ENCODE measurements around the gene EVA1A.

EVA1A gene

DNA sequence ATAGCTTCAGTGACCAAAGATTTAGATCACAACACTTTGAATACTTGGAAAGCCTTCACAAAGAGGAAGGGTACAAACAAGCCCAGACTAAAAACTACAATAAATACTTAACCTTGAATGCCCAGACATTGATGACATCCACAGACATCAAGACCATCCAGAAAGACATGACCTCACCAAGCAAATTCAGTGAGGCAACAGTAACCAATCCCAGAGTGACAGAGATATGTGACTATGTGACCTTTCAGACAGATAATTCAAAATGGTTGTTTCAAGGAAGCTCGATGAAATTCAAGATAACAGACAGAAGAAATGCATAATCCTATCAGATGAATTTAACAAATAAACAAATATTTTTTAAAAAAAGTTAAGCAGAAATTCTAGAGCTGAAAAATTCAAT lies 19.9 kb upstream of the EVA1A start:
- TF ChIP-seq CTCF (IDR thresholded peaks at IDR 0.05; ENCODE audit: extremely low read depth, insufficient read depth, missing control alignments) = no peak
- in situ Hi-C loops (cut with MboI; ENCODE audit: low pct_unique_long_range_greater_than_20kb, low sequenced_read_pairs, unreplicated experiment) = no loop called here
- DNase-seq (ENCODE audit: low spot score) = no peak

DNA sequence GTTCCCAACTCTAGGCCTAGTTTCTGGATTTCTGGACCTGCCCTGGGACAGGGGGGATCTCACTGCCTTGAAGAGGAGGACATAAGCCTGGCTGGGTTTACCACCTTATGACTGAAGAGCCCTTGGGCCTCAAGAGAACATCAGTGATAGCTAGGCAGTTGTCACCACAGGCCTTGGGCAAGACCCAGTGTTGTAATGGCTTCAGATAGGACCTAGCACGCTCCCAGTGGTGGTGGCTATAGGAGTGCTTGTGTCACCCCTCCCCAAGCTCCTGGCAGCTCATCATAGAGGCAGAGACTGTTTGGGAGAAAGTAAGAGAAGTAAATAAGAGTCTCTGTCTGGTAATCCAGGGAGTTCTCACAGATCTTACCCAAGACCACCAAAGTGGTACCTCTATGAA lies 19.4 kb upstream of the EVA1A start:
- in situ Hi-C loops (cut with MboI; ENCODE audit: low pct_unique_long_range_greater_than_20kb, low sequenced_read_pairs, unreplicated experiment) = no loop called here
- no peak for TF ChIP-seq CTCF (IDR thresholded peaks at IDR 0.05; ENCODE audit: extremely low read depth, insufficient read depth, missing control alignments)
- no peak for DNase-seq (ENCODE audit: low spot score)

DNA sequence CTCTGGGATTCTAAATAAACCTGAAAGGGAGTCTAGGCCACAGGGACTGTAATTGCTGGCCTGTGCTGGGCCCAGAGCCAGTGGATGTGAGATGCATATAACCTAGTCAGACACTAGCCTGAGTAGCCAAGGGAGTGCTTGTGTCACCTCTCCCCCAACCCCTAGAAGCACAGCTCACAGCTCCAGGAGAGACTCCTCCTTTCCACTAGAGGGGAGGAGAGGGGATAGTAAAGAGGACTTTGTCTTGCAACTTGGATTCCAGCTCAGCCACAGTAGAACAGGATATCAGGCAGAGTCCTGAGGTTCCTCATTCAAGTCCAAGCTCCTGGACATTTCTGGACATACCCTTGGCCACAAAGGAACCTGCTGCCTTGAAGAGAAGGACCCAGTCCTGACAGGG lies 18.4 kb upstream of the EVA1A start:
- no peak for DNase-seq (ENCODE audit: low spot score)
- in situ Hi-C loops (cut with MboI; ENCODE audit: low pct_unique_long_range_greater_than_20kb, low sequenced_read_pairs, unreplicated experiment) = no loop called here
- TF ChIP-seq CTCF (IDR thresholded peaks at IDR 0.05; ENCODE audit: extremely low read depth, insufficient read depth, missing control alignments) = no peak

- no peak for TF ChIP-seq CTCF (IDR thresholded peaks at IDR 0.05; ENCODE audit: extremely low read depth, insufficient read depth, missing control alignments)
- DNase-seq (ENCODE audit: low spot score) = no peak
- in situ Hi-C loops (cut with MboI; ENCODE audit: low pct_unique_long_range_greater_than_20kb, low sequenced_read_pairs, unreplicated experiment) = no loop called here
Observed at GRCh38 chr2:75577280-75577679, 16.5 kb upstream of the EVA1A start.

DNA sequence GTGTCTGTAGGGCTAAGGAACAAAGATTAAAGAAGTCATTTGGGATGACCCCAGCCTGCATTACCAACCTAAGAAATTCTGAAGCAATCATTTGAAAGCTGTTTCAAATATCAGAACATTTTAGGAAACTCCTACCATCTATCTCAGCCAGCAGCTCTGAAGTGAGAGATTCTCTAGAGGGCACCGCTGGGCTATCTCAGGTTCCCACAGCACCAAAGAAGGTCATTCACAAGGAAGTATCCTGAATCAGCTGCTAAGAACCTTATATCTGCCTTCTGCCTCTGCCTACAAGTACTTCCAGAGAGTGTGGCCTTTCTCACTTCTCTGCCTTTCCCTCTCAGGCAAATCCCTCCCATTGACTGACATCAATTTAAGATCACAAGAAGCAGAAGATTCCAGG lies 13.4 kb upstream of the EVA1A start:
- in situ Hi-C loops (cut with MboI; ENCODE audit: low pct_unique_long_range_greater_than_20kb, low sequenced_read_pairs, unreplicated experiment) = no loop called here
- no peak for TF ChIP-seq CTCF (IDR thresholded peaks at IDR 0.05; ENCODE audit: extremely low read depth, insufficient read depth, missing control alignments)
- no peak for DNase-seq (ENCODE audit: low spot score)

GRCh38 chr2:75573145-75573878 lies 12.6 kb upstream of the EVA1A start:
- in situ Hi-C loops (cut with MboI; ENCODE audit: low pct_unique_long_range_greater_than_20kb, low sequenced_read_pairs, unreplicated experiment) = no loop called here
- TF ChIP-seq CTCF (IDR thresholded peaks at IDR 0.05; ENCODE audit: extremely low read depth, insufficient read depth, missing control alignments) = no peak
- no peak for DNase-seq (ENCODE audit: low spot score)
